ENCODE results near the gene OR52E5.

- TF ChIP-seq CTCF (conservative IDR thresholded peaks at IDR 0.05 in 1 of 2, IDR thresholded peaks at IDR 0.05 in 1 of 2; ENCODE audit: low read depth in 1 of 2, low read length in 2 of 2) (no peak), EZH2 (IDR thresholded peaks at IDR 0.05; ENCODE audit: low read length, missing control alignments) (no peak)
These were observed 40.1 kb downstream of the OR52E5 start for GRCh38 chr11:5933116-5933515.
